AG09319 (cell line): ENCODE data around the gene CENPM.

ENCODE experiments used
- DNase-seq: peaks from one replicate; pipeline ENCODE4 v3.0.0-alpha.2; 2010; ENCODE audit warnings: low read depth; ENCODE audit errors: extremely low read depth
- CTCF ChIP-seq: IDR thresholded peaks from 2 replicates; pipeline ENCODE4 v1.5.1; 2011; ENCODE audit warnings: low read depth, mild to moderate bottlenecking, inconsistent platforms, low read length, moderate library complexity

The CENPM gene

DNA sequence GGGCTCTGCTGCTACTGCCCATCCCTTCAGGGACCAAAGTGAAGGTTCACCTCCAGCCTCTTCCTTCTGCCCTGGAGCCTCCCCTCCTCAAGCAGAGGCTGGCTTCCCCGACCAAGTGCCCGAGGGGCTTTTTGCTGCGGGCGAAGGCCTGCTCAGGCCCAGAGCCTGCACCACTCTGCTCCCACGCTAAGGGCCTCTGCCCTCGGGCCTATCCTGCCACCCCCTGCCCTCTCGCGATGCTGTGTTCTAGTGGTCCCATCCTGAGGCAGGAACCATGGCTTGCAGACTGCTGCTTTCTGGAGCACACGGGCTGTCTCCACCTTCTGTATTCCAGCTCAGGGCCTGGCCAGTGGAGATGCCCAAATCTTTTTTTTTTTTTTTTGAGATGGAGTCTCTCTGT lies 11.4 kb downstream of the CENPM start:
- TF ChIP-seq CTCF = no peak
- DNase-seq = no peak

GRCh38 chr22:41935015-41935351 lies 12.0 kb downstream of the CENPM start:
- no peak for TF ChIP-seq CTCF
- no peak for DNase-seq

- no peak for TF ChIP-seq CTCF
Measured at GRCh38 chr22:41934284-41935014, 12.5 kb downstream of the CENPM start.

GRCh38 chr22:41933411-41934177 lies 13.4 kb downstream of the CENPM start:
- TF ChIP-seq CTCF = no peak
- no peak for DNase-seq

More at GRCh38 chr22:41934284-41935014, 12.5 kb downstream of the CENPM start:
- DNase-seq = no peak

DNA sequence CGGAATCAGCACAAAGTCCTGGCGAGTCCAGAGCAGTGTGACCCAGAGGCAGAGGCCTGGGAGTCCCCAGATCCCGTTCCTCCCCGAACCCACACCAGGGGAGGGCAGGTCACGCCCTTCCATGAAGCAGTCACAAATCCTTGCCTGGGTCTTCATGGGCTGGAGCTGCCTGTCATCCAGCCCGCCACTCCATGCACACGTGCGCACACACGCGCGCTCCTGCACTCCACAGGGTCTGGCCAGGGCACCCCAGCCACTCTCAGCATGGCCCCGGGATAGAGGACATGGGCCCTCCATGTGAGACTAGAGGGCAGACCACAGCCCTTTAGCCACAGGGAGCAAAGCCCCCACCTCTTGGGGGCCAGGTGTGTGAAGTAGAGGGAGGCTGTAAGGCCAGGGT lies 14.6 kb downstream of the CENPM start:
- no peak for TF ChIP-seq CTCF
- DNase-seq = no peak

GRCh38 chr22:41931701-41932269 lies 15.2 kb downstream of the CENPM start:
- TF ChIP-seq CTCF = no peak

GRCh38 chr22:41929418-41929810 lies 17.5 kb downstream of the CENPM start:
- DNase-seq = no peak
- no peak for TF ChIP-seq CTCF

More at GRCh38 chr22:41931701-41932269, 15.2 kb downstream of the CENPM start:
- no peak for DNase-seq
